OCI-LY3 (cell line): ENCODE measurements around the gene IFNAR1.

Experiments used
- EZH2phosphoT487 ChIP-seq: fragments of 200-600 bp; shearing (Covaris generic); IDR thresholded peaks from 2 replicates; pipeline ENCODE4 v1.6.1; 2018; ENCODE audit warnings: antibody characterized with exemption, mixed run types, low read depth
- TF ChIP-seq, protein P1 (sequence below): fragments of 200-600, 300-600 bp; sonication (generic); IDR thresholded peaks from 2 replicates; pipeline ENCODE4 v1.5.1; 2014; ENCODE audit warnings: antibody characterized with exemption, low read length, low read depth

DNA sequence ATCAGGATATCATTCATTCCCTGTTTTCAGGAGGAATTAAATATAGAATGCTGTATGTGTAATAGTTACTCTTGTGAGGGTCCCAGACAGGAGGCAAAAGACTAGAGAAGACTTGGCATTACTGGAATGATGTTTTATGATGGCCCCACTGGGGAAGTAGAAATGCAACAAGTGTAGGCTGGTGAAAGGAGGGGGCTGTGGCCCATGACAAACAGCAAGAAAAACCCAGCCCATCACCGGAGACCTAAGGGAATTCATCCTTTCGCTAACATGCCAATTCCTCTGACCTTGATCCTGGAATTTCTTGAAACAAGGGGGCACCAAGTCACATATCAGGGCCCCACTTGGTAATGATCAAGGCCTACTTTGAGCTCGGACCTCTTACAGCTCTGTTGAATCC is 72.9 kb downstream of the IFNAR1 start:
- TF ChIP-seq, protein P1, sequence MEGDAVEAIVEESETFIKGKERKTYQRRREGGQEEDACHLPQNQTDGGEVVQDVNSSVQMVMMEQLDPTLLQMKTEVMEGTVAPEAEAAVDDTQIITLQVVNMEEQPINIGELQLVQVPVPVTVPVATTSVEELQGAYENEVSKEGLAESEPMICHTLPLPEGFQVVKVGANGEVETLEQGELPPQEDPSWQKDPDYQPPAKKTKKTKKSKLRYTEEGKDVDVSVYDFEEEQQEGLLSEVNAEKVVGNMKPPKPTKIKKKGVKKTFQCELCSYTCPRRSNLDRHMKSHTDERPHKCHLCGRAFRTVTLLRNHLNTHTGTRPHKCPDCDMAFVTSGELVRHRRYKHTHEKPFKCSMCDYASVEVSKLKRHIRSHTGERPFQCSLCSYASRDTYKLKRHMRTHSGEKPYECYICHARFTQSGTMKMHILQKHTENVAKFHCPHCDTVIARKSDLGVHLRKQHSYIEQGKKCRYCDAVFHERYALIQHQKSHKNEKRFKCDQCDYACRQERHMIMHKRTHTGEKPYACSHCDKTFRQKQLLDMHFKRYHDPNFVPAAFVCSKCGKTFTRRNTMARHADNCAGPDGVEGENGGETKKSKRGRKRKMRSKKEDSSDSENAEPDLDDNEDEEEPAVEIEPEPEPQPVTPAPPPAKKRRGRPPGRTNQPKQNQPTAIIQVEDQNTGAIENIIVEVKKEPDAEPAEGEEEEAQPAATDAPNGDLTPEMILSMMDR: no peak
- TF ChIP-seq EZH2phosphoT487: no peak
